Peyer's patch (tissue), 4 donors: Measurements from ENCODE around the gene UNKL. TPM values are rescaled to one million over a fixed set of nuclear protein-coding genes. Genes with fewer than 3 reads are reported as not detected.

Source experiments
- DNase-seq, 3 donors: peaks; one replicate each; pipeline ENCODE4 v3.0.0-alpha.2; 2017 to 2019
- H3K27ac ChIP-seq, 4 donors: fragments of 200-600 bp; sonication (generic); one replicate each; pipeline ENCODE4 v1.5.1; 2016 to 2019
- H3K27me3 ChIP-seq, 2 donors: fragments of 200-600 bp; sonication (generic); one replicate each; pipeline ENCODE4 v1.5.1; 2019
- H3K36me3 ChIP-seq, 3 donors: fragments of 200-600 bp; sonication (generic); one replicate each; pipeline ENCODE4 v1.5.1; 2016 to 2019
- H3K4me1 ChIP-seq, 4 donors: fragments of 200-600 bp; sonication (generic); one replicate each; pipeline ENCODE4 v1.5.1; 2016 to 2019
- H3K4me3 ChIP-seq, 4 donors: fragments of 200-600 bp; sonication (generic); 1 replicate in 3 of 4; 2 replicates in 1 of 4; pipeline ENCODE4 v1.5.1; 2016 to 2019; ENCODE audit warnings: mild to moderate bottlenecking in 1 of 4
- H3K9me3 ChIP-seq, 4 donors: fragments of 200-600 bp; sonication (generic); one replicate each; pipeline ENCODE4 v1.5.1; 2016 to 2019; ENCODE audit warnings: mild to moderate bottlenecking in 1 of 4
- POLR2A ChIP-seq, 2 donors: fragments of 450-650 bp; IDR thresholded peaks; one replicate each; pipeline ENCODE4 v1.5.1; 2017; ENCODE audit warnings: antibody characterized with exemption in 2 of 2, mild to moderate bottlenecking in 2 of 2, moderate library complexity in 2 of 2
- total RNA-seq, 4 donors: library from RNA; depleted of rRNA; stranded (reverse); fragments of >200 nt; gene quantifications; one replicate each; pipeline ENCODE4 v1.1.0, GENCODE V29; 2016
- TF ChIP-seq, protein P1 (sequence below), 6 experiments: fragments of 450-650 bp in 4 of 6; fragments of 200-600 bp in 2 of 6; sonication (generic) in 1 of 6; IDR thresholded peaks; one replicate each; pipeline ENCODE4 v1.5.1; 2017 to 2019; ENCODE audit warnings: antibody characterized with exemption in 6 of 6, mild to moderate bottlenecking in 3 of 6, moderate library complexity in 1 of 6

Gene UNKL
- total RNA-seq, 4 donors from 2014 or later = 10.9 to 113 (median 38.4) TPM

DNA sequence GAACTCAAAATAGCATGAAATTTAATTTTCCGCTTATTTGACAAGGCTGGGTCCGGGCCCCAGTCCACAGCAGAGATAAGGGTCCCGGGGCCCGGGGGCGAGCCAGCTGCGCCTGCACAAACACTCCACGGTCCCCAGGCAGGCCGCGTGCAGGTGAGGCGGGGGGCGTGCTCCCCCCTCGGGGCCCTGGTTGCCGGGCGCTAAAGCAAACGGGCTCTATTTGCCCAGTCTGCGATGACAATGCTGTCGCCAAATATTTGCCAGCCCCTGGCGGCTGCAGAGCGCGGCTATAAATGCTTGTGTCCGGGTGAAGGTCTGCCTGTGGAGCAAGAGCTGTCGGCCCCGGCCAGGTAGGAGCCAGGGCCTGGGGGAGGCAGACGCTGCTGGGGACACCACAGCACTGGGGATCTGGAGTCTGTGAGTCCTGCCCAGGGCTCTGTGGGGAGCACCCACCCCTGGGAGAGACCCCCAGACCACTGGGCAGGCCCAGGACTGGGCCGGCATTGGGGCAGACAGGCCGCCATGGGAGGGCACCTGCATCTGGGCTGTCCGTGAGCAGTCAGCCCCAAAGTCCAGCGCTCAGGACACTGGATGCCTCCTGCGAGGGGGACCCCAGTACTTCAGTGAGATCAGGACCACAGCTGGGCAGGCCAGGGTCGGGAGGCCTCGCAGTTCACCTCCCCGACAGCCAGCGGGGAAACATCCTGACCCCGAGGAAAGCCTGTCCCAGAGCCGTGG is 16.4 kb upstream of the UNKL start, which contains the start of gene PERCC1:
PERCC1 (plus strand) TSS at position 320 of the 738 bp plus-strand sequence. CDS start 1,516 bp downstream, outside the sequence.
- H3K27ac ChIP-seq = no peak within 1 kb of the TSS
- H3K36me3 ChIP-seq = no peaks in the 10 kb centered on the region
- no peaks in the 10 kb centered on the region for H3K27me3 ChIP-seq
- TF ChIP-seq, protein P1, sequence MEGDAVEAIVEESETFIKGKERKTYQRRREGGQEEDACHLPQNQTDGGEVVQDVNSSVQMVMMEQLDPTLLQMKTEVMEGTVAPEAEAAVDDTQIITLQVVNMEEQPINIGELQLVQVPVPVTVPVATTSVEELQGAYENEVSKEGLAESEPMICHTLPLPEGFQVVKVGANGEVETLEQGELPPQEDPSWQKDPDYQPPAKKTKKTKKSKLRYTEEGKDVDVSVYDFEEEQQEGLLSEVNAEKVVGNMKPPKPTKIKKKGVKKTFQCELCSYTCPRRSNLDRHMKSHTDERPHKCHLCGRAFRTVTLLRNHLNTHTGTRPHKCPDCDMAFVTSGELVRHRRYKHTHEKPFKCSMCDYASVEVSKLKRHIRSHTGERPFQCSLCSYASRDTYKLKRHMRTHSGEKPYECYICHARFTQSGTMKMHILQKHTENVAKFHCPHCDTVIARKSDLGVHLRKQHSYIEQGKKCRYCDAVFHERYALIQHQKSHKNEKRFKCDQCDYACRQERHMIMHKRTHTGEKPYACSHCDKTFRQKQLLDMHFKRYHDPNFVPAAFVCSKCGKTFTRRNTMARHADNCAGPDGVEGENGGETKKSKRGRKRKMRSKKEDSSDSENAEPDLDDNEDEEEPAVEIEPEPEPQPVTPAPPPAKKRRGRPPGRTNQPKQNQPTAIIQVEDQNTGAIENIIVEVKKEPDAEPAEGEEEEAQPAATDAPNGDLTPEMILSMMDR (IDR thresholded peaks at IDR 0.05) = peak in 1 of 6 experiments; percentile 7
- TF ChIP-seq POLR2A (IDR thresholded peaks at IDR 0.05) = no peak
- H3K4me3 ChIP-seq = no peak within 1 kb of the TSS
- H3K9me3 ChIP-seq = no peaks in the 10 kb centered on the region
- peaks cover 0 to 6% (median 2%) of the 10 kb centered on the region in 4 donors for H3K4me1 ChIP-seq
- no peak for DNase-seq

DNA sequence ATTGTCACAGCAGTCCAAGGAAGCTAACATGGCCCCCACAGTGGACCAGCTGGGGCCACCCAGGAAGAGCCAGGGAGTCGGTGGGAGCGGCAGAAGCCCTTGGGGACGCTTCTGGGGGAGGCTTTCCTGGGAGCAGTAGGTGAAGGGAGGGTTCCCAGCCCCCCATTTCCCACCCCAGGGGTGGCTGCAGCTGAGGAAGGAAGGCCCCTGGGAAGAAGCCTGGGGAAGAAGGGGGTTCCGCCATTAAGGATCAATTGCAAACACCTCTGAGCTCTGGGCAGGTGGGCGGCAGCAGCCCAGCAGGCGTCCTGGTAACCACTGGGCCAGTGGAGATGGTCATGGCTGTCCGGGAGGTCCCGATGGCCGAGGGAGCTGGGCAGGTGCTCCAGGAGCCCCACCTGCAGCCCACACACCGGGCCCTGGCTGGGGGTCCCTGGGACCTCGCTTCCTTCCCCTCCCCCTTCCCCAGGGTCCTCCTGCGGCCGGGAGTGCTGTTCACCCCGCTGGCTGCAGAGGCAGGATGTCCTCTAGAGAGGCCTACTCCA is 15.8 kb upstream of the UNKL start:
- no peak for TF ChIP-seq POLR2A (IDR thresholded peaks at IDR 0.05)
- TF ChIP-seq, protein P1 (IDR thresholded peaks at IDR 0.05) = no peak
- H3K27me3 ChIP-seq = no peaks in the 10 kb centered on the region
- no peak overlapping the region for H3K27ac ChIP-seq
- H3K9me3 ChIP-seq = no peaks in the 10 kb centered on the region
- no peak overlapping the region for H3K4me3 ChIP-seq
- H3K36me3 ChIP-seq = no peaks in the 10 kb centered on the region
- peaks cover 0 to 6% (median 2%) of the 10 kb centered on the region in 4 donors for H3K4me1 ChIP-seq
- no peak for DNase-seq

DNA sequence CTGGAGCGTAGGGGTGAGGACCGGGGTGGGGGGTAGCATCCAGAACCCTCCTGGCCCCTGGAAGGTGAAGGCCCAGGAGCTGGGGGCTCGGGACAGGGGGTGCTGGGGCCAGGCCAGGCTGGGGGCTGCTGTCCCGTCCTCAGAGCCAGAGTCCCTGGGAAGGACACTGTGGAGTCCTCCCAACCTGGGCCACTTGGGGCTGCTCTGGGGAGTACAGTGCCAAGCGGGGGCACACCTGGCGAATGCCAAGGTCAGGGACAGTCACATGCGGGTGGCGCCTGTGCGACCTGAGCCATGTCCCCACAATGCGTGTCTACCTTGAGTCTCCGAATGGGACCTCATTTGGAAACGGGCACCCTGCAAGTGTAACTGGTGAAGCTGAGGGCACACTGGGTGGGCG is 15.1 kb upstream of the UNKL start:
- Histone ChIP-seq H3K27ac (no peak overlapping the region), H3K27me3 (no peaks in the 10 kb centered on the region), H3K36me3 (no peaks in the 10 kb centered on the region), H3K4me3 (no peak overlapping the region), H3K9me3 (no peaks in the 10 kb centered on the region), H3K4me1 (peaks cover 0 to 6% (median 2%) of the 10 kb centered on the region in 4 donors)
- no peak for DNase-seq
- TF ChIP-seq POLR2A (IDR thresholded peaks at IDR 0.05) = no peak
- TF ChIP-seq, protein P1 (IDR thresholded peaks at IDR 0.05) = no peak

DNA sequence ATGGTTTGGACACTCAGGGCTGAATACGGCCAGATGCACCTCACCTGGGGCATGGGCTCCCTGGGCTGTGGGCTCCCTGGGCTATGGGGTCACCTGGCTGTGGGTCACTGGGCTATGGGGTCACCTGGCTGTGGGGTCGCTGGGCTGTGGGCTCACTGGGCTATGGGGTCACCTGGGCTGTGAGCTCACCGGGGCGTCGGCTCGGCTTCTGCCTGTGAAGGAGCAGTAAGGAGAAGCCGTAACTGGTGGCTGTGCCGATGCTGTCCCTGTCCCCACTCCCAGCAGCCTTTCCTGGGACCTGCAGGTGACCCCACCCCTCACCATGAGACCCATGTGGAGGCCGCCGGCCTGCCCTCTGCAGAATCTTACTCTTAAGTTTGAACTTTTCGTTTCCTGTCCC is 14.5 kb upstream of the UNKL start:
- H3K4me1 ChIP-seq = peaks cover 0 to 6% (median 2%) of the 10 kb centered on the region in 4 donors
- no peaks in the 10 kb centered on the region for H3K9me3 ChIP-seq
- H3K27ac ChIP-seq = no peak overlapping the region
- no peaks in the 10 kb centered on the region for H3K36me3 ChIP-seq
- no peaks in the 10 kb centered on the region for H3K27me3 ChIP-seq
- no peak for DNase-seq
- TF ChIP-seq, protein P1 (IDR thresholded peaks at IDR 0.05) = no peak
- no peak for TF ChIP-seq POLR2A (IDR thresholded peaks at IDR 0.05)
- no peak overlapping the region for H3K4me3 ChIP-seq

DNA sequence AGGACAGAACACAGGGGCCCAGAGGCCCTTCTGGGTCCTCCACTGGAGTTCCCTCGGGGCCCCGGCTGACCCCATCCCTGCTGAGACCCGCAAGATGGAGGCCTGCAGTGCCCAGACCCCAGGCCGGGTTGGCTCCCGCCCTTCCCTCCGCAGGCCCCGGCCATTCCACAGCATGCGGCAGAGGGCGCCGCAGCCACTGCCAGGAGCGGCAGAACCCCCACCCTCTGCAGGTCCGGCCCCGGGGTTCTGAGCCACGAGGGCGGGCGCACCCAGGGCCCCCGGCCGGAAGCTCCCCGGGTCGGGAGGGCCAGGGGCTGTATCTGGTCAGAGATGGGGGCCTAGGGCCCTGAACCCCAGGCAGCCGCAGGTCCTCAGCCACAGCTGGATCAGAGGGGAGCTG is 14.0 kb upstream of the UNKL start:
- no peak for TF ChIP-seq POLR2A (IDR thresholded peaks at IDR 0.05)
- TF ChIP-seq, protein P1 (IDR thresholded peaks at IDR 0.05) = peak in 4 of 6 experiments; percentile 14 to 47 (median 37)
- peaks cover 0 to 6% (median 2%) of the 10 kb centered on the region in 4 donors for H3K4me1 ChIP-seq
- peak overlapping the region in 1 of 4 donors; percentile 5 for H3K4me3 ChIP-seq
- H3K27me3 ChIP-seq = no peaks in the 10 kb centered on the region
- H3K27ac ChIP-seq = peak overlapping the region in 1 of 4 donors; percentile 5
- peak in 2 of 3 donors; percentile 60 for DNase-seq
- no peaks in the 10 kb centered on the region for H3K9me3 ChIP-seq
- no peaks in the 10 kb centered on the region for H3K36me3 ChIP-seq
